ENCODE data around the gene CMA1.
"Not testable (repeated sequence)": the region's sequence is repeated elsewhere in the genome, so short reads cannot be mapped to it uniquely, and the experiment has no call there.

Gene CMA1

GRCh38 chr14:24504425-24504950, 3.6 kb downstream of the CMA1 start:
- TF ChIP-seq OSR1 (CRISPR knock-in tag; IDR thresholded peaks at IDR 0.05) (no peak), SNAI2 (CRISPR knock-in tag; IDR thresholded peaks at IDR 0.05) (no peak), RARB (CRISPR knock-in tag; IDR thresholded peaks at IDR 0.05) (no peak), ZNF8 (CRISPR knock-in tag; IDR thresholded peaks at IDR 0.05) (no peak), BACH2 (CRISPR knock-in tag; IDR thresholded peaks at IDR 0.05; ENCODE audit: borderline replicate concordance) (no peak), PATZ1 (CRISPR knock-in tag; IDR thresholded peaks at IDR 0.05; ENCODE audit: borderline replicate concordance) (no peak), ZFP30 (CRISPR knock-in tag; IDR thresholded peaks at IDR 0.05) (no peak), GLIS3 (CRISPR knock-in tag; IDR thresholded peaks at IDR 0.05) (no peak)
- TF ChIP-seq, protein P1, sequence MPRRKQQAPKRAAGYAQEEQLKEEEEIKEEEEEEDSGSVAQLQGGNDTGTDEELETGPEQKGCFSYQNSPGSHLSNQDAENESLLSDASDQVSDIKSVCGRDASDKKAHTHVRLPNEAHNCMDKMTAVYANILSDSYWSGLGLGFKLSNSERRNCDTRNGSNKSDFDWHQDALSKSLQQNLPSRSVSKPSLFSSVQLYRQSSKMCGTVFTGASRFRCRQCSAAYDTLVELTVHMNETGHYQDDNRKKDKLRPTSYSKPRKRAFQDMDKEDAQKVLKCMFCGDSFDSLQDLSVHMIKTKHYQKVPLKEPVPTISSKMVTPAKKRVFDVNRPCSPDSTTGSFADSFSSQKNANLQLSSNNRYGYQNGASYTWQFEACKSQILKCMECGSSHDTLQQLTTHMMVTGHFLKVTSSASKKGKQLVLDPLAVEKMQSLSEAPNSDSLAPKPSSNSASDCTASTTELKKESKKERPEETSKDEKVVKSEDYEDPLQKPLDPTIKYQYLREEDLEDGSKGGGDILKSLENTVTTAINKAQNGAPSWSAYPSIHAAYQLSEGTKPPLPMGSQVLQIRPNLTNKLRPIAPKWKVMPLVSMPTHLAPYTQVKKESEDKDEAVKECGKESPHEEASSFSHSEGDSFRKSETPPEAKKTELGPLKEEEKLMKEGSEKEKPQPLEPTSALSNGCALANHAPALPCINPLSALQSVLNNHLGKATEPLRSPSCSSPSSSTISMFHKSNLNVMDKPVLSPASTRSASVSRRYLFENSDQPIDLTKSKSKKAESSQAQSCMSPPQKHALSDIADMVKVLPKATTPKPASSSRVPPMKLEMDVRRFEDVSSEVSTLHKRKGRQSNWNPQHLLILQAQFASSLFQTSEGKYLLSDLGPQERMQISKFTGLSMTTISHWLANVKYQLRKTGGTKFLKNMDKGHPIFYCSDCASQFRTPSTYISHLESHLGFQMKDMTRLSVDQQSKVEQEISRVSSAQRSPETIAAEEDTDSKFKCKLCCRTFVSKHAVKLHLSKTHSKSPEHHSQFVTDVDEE (CRISPR knock-in tag; IDR thresholded peaks at IDR 0.05) = no peak
- TF ChIP-seq, protein P2, sequence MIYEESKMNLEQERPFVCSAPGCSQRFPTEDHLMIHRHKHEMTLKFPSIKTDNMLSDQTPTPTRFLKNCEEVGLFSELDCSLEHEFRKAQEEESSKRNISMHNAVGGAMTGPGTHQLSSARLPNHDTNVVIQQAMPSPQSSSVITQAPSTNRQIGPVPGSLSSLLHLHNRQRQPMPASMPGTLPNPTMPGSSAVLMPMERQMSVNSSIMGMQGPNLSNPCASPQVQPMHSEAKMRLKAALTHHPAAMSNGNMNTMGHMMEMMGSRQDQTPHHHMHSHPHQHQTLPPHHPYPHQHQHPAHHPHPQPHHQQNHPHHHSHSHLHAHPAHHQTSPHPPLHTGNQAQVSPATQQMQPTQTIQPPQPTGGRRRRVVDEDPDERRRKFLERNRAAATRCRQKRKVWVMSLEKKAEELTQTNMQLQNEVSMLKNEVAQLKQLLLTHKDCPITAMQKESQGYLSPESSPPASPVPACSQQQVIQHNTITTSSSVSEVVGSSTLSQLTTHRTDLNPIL (CRISPR knock-in tag; IDR thresholded peaks at IDR 0.05; ENCODE audit: low read depth) = no peak
- ATAC-seq = no peak

- not testable (repeated sequence) for ATAC-seq
Measured at GRCh38 chr14:24491586-24492408, 16.3 kb downstream of the CMA1 start.

DNA sequence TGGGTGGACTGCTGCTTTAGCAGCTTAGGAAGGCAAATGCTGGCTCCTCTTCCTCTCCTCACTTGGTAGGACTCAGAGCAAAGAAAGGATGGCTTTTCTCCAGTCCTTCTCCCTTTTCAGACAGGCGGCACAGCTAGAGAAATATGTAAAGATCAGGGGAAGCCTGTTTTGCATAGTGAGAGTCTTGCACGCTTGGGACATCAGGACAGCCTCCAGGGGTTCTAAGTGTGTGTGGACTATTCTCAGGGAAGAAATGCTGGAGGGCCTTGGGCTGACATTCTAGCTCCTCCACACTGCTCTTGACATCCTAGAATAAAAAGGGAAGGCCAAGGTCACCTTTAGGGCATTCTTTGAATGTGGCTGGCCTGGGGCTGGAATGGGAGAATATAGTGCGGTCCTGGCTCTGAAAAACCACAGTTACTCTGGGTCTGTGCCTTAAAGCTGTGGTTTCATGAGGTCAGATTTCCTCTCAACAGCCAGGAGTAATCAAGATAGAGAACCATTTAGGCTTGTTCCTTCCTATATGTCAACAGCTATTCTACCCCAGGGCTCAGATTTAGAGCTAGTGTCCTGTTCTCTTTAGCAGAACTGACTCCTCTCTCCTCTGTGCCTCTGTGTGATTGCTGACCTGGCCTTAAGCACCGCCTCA, 24.3 kb downstream of the CMA1 start:
- ATAC-seq = no peak
- TF ChIP-seq GLIS3 (CRISPR knock-in tag; IDR thresholded peaks at IDR 0.05) (no peak), ARNTL (CRISPR knock-in tag; IDR thresholded peaks at IDR 0.05; ENCODE audit: borderline replicate concordance, low read depth) (no peak), SNAI2 (CRISPR knock-in tag; IDR thresholded peaks at IDR 0.05) (no peak), ESRRG (CRISPR knock-in tag; IDR thresholded peaks at IDR 0.05) (no peak), ZC3H10 (CRISPR knock-in tag; IDR thresholded peaks at IDR 0.05) (no peak), TCF4 (CRISPR knock-in tag; IDR thresholded peaks at IDR 0.05; ENCODE audit: borderline replicate concordance) (no peak), CSDC2 (CRISPR knock-in tag; IDR thresholded peaks at IDR 0.05) (no peak), RARB (CRISPR knock-in tag; IDR thresholded peaks at IDR 0.05) (no peak), CSRNP3 (CRISPR knock-in tag; IDR thresholded peaks at IDR 0.05) (no peak), PATZ1 (CRISPR knock-in tag; IDR thresholded peaks at IDR 0.05; ENCODE audit: borderline replicate concordance) (no peak), ZFP30 (CRISPR knock-in tag; IDR thresholded peaks at IDR 0.05) (no peak), TOX (CRISPR knock-in tag; IDR thresholded peaks at IDR 0.05; ENCODE audit: borderline replicate concordance) (no peak), ZFP3 (CRISPR knock-in tag; IDR thresholded peaks at IDR 0.05) (no peak), OSR1 (CRISPR knock-in tag; IDR thresholded peaks at IDR 0.05) (no peak)
- TF ChIP-seq, protein P3, sequence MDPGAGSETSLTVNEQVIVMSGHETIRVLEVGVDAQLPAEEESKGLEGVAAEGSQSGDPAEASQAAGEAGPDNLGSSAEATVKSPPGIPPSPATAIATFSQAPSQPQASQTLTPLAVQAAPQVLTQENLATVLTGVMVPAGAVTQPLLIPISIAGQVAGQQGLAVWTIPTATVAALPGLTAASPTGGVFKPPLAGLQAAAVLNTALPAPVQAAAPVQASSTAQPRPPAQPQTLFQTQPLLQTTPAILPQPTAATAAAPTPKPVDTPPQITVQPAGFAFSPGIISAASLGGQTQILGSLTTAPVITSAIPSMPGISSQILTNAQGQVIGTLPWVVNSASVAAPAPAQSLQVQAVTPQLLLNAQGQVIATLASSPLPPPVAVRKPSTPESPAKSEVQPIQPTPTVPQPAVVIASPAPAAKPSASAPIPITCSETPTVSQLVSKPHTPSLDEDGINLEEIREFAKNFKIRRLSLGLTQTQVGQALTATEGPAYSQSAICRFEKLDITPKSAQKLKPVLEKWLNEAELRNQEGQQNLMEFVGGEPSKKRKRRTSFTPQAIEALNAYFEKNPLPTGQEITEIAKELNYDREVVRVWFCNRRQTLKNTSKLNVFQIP (CRISPR knock-in tag; IDR thresholded peaks at IDR 0.05; ENCODE audit: borderline replicate concordance, low read depth) = no peak
- TF ChIP-seq, protein P2 (CRISPR knock-in tag; IDR thresholded peaks at IDR 0.05; ENCODE audit: low read depth) = no peak
- TF ChIP-seq, protein P1 (CRISPR knock-in tag; IDR thresholded peaks at IDR 0.05) = no peak
